HL-60/S4 (cell line): ENCODE results near the gene AUTS2.
"Not testable (repeated sequence)": the region's sequence is repeated elsewhere in the genome, so short reads cannot be mapped to it uniquely, and the experiment has no call there.

Experiments
- in situ Hi-C: fragments of 300-500 bp; cut with MboI; formaldehyde crosslinking; loops from 2 replicates; pipeline ENCODE4 v1.14.3; 2022; ENCODE audit warnings: low sequenced_read_pairs

AUTS2 gene

GRCh38 chr7:70354409-70355169, 756.3 kb downstream of the AUTS2 start:
- in situ Hi-C loops, result no loop called here

GRCh38 chr7:70355198-70356020, 757.1 kb downstream of the AUTS2 start:
- in situ Hi-C loops, result no loop called here

DNA sequence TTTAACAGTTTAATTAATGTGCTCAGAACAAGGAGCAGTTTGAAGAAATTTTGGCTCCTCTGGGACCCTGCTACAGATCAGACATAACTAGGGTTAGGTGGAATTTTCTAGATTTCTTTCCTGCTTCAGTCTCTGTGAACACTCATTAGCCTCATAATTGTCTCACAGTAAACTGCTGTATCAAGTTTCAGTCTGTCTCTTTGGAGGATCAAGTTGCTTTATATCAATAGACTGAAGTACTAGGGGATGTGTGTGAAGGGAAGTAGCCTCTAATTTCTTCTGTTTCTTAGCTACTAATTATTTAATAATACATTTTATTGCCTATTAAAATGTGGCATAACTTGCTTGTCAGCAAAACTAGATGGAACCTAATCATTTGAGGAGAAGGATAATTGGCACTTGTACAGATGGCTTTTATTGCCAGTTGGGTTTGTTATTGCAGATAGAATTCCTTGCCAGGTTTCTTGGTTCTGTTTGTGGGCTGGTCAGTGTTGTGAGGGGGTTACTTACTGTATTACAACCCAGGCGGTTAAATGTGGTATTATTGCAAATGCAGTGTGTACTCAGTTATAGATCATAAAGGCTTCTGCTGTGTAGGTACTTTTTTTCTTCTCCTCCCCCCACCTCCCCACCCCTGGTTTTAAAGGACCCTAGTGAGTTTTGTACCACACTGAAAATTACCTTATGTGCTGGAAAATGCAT, 758.0 kb downstream of the AUTS2 start:
- in situ Hi-C loops, result no loop called here

DNA sequence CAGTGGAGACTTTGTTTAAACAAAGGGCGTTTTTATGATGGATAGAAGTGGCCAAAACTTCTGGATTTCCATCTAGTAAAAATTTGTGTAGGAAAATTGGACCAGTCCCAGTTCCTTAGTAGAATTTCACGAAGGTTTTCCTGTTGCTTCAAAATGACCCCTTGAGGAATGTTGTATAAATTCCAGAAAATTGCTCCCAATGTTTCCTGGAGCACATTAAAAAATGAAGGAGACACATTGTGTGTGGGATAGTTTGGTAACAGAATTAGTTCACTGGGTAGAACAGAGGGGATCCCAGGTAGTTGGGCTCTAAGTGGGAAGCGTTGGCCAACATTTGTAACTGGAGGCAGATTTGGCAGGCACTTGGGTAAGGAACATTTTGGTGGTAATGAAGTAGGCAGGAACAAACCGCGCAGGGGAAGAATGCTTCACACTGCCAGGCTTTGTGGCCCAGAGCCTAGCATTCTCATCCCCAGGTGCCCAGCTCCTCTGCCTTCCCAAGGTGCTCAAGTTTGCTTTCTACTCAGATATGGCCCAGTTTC, 758.6 kb downstream of the AUTS2 start:
- in situ Hi-C loops, result no loop called here

DNA sequence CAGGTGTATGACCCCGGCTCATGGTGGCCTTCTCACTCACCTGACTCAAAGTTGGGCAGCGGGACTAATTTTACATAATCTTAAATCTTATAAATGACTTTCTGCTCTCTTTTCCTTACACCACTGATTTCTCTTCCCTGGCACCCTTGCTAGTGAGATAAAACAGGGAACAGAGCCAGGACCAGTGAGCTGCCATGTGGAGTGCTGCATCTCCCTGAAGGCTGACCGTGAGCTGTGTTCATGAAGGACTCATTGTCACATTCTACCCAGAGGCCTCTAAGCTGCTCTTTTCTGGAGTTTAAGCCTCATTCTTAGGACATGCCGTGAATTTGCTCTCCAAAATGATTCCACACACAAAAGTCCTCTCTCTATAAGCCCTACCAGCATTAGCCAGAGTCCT, 762.3 kb downstream of the AUTS2 start:
- in situ Hi-C loops, result no loop called here

GRCh38 chr7:70361821-70362220, 763.5 kb downstream of the AUTS2 start:
- in situ Hi-C loops, result no loop called here

GRCh38 chr7:70364393-70364792, 766.1 kb downstream of the AUTS2 start:
- in situ Hi-C loops, result not testable (repeated sequence)

GRCh38 chr7:70371652-70372051, 773.4 kb downstream of the AUTS2 start:
- in situ Hi-C loops, result no loop called here

DNA sequence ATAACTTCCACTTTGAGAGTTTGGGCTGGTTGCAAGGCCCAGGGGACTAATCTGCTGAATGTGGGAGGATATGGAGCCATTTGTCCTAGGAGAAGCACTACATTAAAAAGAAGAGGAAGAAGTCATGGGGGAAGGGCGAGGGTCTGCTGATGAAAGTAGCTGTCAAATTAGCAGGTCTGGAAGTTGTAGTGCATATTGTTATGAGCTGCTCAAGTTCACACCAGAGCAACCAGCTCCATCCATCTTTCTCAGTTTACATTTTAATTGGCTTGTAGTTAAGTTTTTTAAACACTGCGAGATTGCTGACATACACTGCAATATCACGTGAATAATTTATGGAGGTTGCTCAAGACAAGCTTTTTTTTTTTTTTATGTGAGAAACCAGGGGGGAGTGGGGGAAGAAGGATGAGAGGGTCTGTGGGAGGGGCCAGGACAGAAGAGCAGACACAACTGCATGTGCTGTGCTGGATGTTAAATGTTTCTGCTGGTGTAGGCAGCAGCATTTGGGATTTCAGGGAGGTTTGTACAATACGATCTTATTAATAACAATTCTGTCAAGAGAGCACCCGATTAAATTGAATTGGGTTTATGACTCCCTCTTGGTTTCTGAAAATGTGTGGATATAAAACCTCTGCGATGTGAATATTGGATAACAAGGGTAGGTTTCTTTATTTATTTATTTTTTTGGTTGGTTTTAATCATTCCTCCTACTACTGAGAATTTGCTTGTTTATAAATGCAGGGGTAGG, 774.7 kb downstream of the AUTS2 start:
- in situ Hi-C loops, result no loop called here

GRCh38 chr7:70374772-70375533, 776.7 kb downstream of the AUTS2 start:
- in situ Hi-C loops, result no loop called here

- in situ Hi-C loops, result no loop called here
These were observed 778.3 kb downstream of the AUTS2 start for GRCh38 chr7:70376561-70377031.

- in situ Hi-C loops, result no loop called here
These were observed 779.7 kb downstream of the AUTS2 start for GRCh38 chr7:70377957-70378356.

DNA sequence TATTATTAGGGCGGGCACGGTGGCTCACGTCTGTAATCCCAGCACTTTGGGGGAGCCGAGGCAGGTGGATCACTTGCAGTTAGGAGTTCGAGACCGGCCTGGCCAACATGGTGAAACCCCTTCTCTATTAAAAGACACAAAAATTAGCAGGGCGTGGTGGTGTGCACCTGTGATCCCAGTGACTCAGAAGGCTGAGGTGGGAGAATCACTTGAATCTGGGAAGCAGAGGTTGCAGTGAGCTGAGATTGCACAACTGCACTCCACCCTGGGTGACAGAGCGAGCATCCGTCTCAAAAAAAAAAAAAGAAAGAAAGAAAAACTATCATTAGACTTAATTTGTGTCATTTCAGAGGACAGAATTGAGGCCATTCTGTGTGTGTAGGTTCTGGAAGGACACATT, 780.9 kb downstream of the AUTS2 start:
- in situ Hi-C loops, result no loop called here

GRCh38 chr7:70380421-70381015, 782.2 kb downstream of the AUTS2 start:
- in situ Hi-C loops, result no loop called here

DNA sequence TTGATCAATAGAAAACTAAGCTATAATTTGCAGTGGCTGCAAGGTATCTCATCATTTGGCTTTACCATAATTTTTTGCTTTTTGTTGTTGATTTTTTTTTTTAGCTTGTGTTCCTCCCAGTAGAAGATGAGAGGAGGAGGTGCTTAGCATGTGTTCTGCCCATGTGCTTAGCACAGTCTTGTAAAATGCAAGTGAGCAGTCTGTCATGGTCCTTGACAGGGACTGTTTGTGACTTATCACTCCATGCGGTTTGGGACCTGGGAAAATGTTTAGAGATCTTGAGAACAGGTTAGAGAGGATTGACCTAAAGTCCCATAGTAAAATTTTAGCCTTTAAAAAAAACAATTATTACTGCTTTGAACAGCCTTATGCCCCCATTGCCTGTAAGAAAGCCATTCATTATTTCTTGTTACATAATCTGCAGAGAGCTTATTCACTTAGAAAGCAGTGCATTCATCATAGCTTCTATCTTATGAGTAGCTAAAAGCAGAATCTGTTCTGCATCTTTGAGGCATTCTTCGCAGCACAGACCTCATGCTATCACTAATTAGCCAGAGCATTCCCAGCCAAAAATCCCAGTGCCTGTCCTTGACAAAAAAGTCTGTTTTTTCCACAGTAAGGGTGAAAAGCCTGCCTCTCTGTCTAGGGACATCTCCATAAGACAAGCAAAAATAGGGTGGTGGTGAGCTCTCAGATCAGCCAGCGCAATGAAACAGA, 784.9 kb downstream of the AUTS2 start:
- in situ Hi-C loops, result no loop called here

DNA sequence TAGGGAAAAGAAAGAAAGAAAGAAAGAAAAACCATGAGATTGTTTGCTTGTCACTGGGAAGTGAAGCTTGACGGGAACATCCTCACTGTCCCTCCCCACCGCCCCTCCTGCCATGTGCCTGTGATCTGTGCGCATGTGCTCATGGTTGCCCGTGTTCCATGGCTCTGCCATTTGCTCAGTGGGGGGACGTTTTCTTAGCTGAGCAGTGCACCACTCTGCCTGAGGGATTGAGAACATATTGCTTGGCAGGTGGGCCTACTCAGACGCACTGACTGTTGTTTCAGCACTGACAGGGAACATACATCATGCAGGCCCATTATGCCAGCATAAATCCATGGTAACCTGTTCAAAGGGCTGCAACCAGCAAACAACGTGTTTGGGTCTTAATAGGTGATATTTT, 785.7 kb downstream of the AUTS2 start:
- in situ Hi-C loops, result no loop called here

GRCh38 chr7:70384891-70385290, 786.6 kb downstream of the AUTS2 start:
- in situ Hi-C loops, result no loop called here

- in situ Hi-C loops, result no loop called here
These were observed 788.9 kb downstream of the AUTS2 start for GRCh38 chr7:70387217-70387616.
